M059J (cell line): ENCODE measurements around the gene KIAA0232. TPM values are rescaled to one million over a fixed set of nuclear protein-coding genes. Genes with fewer than 3 reads are reported as not detected.
"Not testable (repeated sequence)": the region's sequence is repeated elsewhere in the genome, so short reads cannot be mapped to it uniquely, and the experiment has no call there.

Source experiments
- DNase-seq: peaks from one replicate; pipeline ENCODE4 v3.0.0-alpha.2; 2012; ENCODE audit warnings: low read depth
- total RNA-seq: library from RNA; depleted of rRNA; stranded (reverse); fragments of >200 nt; shearing (Covaris generic); gene quantifications from 2 replicates; pipeline ENCODE4 v1.2.3, GENCODE V29; 2014

Gene KIAA0232
- total RNA-seq, 1 experiment from 2014 or later = 18.5 TPM

GRCh38 chr4:6900181-6900812, 117.8 kb downstream of the KIAA0232 start:
- DNase-seq = no peak

GRCh38 chr4:6900956-6901355, 118.4 kb downstream of the KIAA0232 start:
- DNase-seq = no peak

- DNase-seq = no peak
Measured at GRCh38 chr4:6901669-6902317, 119.3 kb downstream of the KIAA0232 start.

GRCh38 chr4:6902318-6903042, 120.0 kb downstream of the KIAA0232 start:
- no peak for DNase-seq

GRCh38 chr4:6905516-6906445, 123.3 kb downstream of the KIAA0232 start:
- DNase-seq = no peak

- not testable (repeated sequence) for DNase-seq
Measured at GRCh38 chr4:6906486-6906885, 124.0 kb downstream of the KIAA0232 start.

GRCh38 chr4:6907658-6908191, 125.2 kb downstream of the KIAA0232 start:
- no peak for DNase-seq

- no peak for DNase-seq
Measured at GRCh38 chr4:6908432-6909112, 126.0 kb downstream of the KIAA0232 start.

GRCh38 chr4:6909113-6909969, 126.8 kb downstream of the KIAA0232 start, which contains the start of gene TBC1D14:
Gene TBC1D14, plus strand, starts transcription at chr4:6909826. Its CDS starts 13,564 bp downstream, at chr4:6923390.
- DNase-seq = peak; percentile 79

- DNase-seq = peak; percentile 25
Measured at GRCh38 chr4:6909970-6910339, 127.4 kb downstream of the KIAA0232 start.

GRCh38 chr4:6910340-6910959, 127.9 kb downstream of the KIAA0232 start:
- no peak for DNase-seq

- no peak for DNase-seq
Measured at GRCh38 chr4:6910960-6911874, 128.7 kb downstream of the KIAA0232 start.

GRCh38 chr4:6911917-6912316, 129.4 kb downstream of the KIAA0232 start:
- DNase-seq = not testable (repeated sequence)

- DNase-seq = no peak
Measured at GRCh38 chr4:6912441-6912840, 129.9 kb downstream of the KIAA0232 start.

- DNase-seq = no peak
Measured at GRCh38 chr4:6913350-6913905, 130.9 kb downstream of the KIAA0232 start.

- DNase-seq = no peak
Measured at GRCh38 chr4:6914448-6914847, 131.9 kb downstream of the KIAA0232 start.

GRCh38 chr4:6915041-6916005, 132.8 kb downstream of the KIAA0232 start:
- DNase-seq = no peak
